GM12892 (cell line): ENCODE data around the gene TKFC.

Experiments used
- DNase-seq: peaks from one replicate; pipeline ENCODE4 v3.0.0; 2011; ENCODE audit not compliant: insufficient read length
- FAIRE-seq: peaks from 2 replicates; lab custom pipeline; 2011; peaks lifted over from hg19 to GRCh38; lab: Jason Lieb, UNC
- POLR2A ChIP-seq: IDR thresholded peaks from 2 replicates; pipeline ENCODE4 v1.6.1; 2011; ENCODE audit warnings: low read depth, low read length, control low read depth
- POLR2AphosphoS5 ChIP-seq: IDR thresholded peaks from 2 replicates; pipeline ENCODE4 v1.6.1; 2011; ENCODE audit warnings: low read depth, low read length, control low read depth
- TAF1 ChIP-seq: IDR thresholded peaks from 2 replicates; pipeline ENCODE4 v1.6.1; 2011; ENCODE audit warnings: low read depth, mild to moderate bottlenecking, control low read depth, low read length, borderline replicate concordance

Gene TKFC

DNA sequence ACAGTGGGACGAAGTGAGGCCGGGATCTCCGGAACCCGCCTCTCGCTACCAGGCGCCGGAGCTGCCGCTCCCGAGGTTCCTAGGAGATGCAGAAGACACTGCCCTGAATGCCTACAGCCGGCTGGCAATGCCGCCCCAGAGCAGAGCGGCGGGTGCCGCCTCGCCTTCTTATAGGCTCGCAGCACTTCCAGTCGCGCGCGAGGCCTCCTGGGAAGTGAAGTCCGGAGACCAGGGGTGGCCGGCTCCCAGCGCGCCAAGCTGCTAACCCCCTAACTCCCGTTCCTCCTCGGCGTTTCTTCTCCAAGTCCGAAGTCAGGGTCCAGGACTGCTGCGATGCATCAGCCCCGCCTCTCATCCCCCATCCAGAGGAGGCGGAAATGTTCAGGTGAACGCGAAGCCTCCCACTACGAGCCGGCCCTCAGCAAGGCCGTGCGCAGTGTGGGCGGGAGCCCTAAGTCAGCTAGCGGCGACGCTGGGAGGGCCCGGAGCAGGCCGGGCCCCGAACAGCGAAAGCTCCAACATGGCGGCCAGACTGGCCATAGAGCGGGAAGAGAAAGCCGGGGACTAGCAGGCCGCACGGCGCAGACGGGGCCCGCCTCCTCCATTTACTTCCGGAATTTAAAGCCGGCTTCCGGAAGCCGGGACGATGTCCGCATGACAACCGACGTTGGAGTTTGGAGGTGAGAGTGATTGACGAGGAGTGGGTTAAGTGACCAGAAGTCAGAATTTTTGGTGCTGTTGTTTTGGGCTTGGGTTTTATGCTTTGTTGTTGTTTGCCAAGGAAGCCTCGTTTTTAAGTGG lies 28.9 kb downstream of the TKFC start, which contains the start of the genes CYB561A3 and TMEM138:
CYB561A3 (minus strand) TSS at position 142 of the 801 bp plus-strand sequence. CDS start 5,169 bp downstream, outside the sequence.
TMEM138 (plus strand) TSS at position 634 of the 801 bp plus-strand sequence. CDS start 2,017 bp downstream, outside the sequence.
- DNase-seq (peak; percentile 87), FAIRE-seq (peak; percentile 90)
- TF ChIP-seq POLR2AphosphoS5 (peak; percentile 93), POLR2A (peak; percentile 94), TAF1 (peak; percentile 77)

DNA sequence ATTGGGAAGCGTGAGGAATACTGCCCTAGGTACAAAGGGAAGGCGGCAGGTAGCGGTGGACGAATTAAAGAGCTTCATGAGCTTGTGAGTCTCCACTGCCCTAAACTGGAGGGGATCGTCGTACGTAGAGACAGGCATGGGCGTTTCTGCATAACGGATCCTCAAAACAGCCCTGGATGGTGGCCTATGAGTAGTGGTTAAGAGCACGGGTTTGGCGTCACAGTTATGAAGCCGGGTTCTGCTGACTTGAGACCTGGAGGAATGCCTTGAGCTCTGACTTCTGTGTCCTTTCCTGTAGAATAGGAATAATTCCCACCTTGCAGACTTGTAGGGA lies 29.5 kb downstream of the TKFC start:
- TF ChIP-seq POLR2A (no peak), TAF1 (no peak), POLR2AphosphoS5 (no peak)
- FAIRE-seq (no peak), DNase-seq (no peak)

DNA sequence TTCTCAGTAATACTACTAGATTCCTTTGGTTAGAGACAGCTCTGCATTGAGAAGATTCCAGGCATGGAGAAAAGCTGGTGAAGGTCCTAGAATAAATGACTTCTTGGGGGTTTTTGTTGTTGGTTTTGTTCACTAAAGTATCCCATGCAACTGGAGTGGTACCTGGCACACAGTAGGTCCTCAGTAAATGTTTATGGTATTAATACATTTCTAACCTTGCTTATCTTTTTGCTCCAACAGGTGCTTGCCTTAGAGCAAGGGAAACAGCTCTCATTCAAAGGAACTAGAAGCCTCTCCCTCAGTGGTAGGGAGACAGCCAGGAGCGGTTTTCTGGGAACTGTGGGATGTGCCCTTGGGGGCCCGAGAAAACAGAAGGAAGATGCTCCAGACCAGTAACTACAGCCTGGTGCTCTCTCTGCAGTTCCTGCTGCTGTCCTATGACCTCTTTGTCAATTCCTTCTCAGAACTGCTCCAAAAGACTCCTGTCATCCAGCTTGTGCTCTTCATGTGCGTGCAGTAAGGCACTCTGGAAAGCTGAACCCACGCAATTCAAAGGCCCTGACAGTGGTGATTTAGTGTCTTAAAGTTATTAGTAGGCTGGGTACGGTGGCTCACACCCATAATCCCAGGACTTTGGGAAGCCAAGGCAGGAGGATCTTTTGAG lies 31.1 kb downstream of the TKFC start:
- DNase-seq: no peak
- TF ChIP-seq TAF1 (no peak), POLR2A (no peak), POLR2AphosphoS5 (no peak)
- no peak for FAIRE-seq

DNA sequence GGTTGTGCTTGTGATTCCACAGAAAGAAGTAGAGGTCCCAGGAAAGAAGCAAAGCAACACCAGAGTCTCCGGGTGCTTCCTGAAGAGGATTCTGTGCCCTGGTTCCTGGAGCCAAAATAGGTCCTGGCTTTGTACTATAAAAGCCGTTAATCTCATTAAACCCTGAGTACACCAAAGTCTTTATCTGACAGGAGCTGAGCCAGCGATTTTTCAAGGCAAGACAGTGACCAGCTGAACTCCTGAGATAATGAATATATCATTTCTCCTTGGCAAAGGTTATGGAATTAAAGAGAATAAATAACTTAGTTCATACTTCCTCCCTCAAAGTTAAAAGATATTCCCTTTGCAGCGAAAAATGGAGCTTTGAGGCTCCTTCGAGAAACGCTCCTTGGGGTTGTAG lies 34.4 kb downstream of the TKFC start:
- FAIRE-seq (no peak), DNase-seq (no peak)
- TF ChIP-seq TAF1 (no peak), POLR2AphosphoS5 (no peak), POLR2A (no peak)

DNA sequence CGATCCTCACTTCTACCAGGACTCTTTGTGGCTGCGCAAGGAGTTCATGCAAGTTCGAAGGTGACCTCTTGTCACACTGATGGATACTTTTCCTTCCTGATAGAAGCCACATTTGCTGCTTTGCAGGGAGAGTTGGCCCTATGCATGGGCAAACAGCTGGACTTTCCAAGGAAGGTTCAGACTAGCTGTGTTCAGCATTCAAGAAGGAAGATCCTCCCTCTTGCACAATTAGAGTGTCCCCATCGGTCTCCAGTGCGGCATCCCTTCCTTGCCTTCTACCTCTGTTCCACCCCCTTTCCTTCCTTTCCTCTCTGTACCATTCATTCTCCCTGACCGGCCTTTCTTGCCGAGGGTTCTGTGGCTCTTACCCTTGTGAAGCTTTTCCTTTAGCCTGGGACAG lies 35.6 kb downstream of the TKFC start:
- TF ChIP-seq POLR2AphosphoS5 (no peak), TAF1 (no peak), POLR2A (no peak)
- DNase-seq: no peak
- FAIRE-seq: no peak

DNA sequence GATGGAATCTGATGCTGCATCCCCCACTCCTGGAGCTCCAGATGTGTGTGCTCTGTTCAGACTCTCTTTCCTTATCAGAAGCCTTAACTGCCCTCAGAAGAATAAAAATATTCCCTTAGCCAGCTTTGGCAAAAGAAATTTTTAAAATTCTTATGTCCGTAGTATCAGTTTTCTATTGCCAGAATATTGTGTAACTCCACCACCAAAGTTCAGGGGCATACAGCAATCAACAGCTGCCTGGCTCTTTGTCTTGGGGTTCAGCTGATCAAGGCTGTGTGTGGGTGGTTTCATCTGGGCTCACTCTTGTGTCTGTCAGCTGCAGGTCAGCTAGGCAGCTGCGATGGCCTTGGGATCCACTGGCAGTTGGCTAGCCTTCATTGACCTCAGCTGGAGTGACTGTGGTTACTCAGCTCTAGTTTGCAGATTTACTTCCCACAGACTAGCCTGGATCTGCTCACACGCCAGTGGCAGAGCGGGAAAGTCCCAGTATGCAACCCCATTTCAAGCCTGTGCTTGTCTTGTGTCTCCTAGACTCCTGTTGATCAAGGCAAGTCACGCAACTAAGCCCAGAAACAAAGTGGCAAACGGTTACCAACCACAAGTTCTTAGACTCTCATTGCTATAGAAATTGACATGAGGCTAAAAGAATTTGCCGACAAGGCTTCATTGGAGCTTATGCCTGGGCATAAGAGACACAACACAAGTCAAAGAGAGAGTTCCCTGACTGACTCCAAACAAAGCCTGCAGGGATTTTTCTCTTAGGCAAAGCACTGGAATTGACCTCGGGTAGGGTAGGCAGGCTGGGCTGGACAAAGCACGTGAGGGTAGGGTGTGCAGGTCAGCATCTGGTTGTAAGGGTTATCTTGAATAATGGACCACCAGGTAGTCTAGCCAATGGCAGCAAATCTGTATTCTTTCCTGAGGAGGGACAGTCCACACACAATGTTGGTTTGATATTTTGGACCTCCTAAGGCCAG lies 36.6 kb downstream of the TKFC start:
- no peak for FAIRE-seq
- TF ChIP-seq POLR2A (peak; percentile 15; the same call in 1 of the 2 replicates), TAF1 (no peak)
- no peak for DNase-seq

DNA sequence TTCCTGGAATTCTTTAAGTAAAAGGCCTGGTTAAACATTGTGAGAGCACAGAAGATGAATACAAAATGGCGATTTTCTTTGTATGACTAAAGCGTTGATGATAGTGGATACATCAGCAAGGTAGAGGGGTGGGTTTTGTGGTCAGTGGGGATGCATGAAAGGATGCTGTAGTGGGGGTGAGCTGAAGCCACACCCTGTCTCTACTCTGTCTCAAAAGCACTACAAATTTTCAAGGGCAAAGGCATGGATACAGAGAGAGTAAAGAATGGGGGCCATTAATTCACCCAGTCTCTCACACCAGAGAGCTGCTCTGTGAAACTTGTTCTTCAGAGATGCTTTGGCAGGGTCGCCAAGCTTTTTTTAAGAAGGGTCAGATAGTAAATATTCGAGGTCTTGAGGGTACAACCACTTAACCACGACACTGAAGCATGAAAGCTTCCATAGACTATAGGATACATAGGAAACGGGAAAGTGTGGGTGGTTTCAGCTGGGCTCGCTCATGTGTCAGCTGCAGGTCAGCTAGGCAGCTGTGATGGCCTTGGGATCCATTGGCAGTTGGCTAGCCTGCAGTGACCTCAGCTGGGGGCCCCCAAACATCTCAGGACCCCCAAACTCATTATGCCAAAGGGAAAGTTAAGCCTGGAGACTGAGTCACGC lies 37.4 kb downstream of the TKFC start:
- DNase-seq: no peak
- TF ChIP-seq TAF1 (no peak), POLR2AphosphoS5 (no peak), POLR2A (no peak)
- FAIRE-seq: no peak

DNA sequence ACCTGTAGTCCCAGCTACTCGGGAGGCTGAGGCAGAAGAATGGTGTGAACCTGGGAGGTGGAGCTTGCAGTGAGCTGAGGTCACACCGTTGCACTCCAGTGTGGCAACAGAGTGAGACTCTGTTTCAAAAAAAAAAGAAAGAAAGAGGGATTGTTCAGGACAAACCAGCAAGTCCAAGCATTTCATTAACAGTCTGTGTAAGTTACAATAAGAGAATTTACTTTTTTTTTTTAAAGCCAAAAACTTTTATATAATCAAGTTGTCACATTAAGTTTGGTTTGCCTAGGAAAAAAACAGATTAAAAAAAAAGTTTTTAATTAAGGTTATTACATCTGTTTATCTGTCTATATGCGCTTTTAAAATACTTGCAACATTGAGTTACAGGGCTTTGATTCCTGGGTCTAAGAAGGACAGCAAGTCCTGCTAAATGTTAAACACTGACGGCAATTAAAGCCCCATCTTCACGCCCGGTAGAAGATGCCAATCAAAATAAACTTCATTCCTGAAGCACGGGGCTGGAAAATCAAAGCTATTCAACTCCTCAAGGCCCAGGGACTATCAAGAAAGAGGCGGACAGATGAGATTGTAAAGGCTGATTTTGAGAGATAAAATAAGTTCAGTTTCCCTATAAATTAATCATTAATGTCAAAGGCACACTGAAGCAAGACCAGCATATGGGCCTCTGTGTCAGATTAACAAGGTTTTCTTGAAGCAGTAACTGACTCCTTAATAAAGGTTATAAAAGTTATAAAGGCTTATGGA lies 39.8 kb downstream of the TKFC start:
- TF ChIP-seq POLR2AphosphoS5: no peak
- no peak for TF ChIP-seq POLR2A
- TF ChIP-seq TAF1: no peak
- FAIRE-seq (no peak), DNase-seq (no peak)

DNA sequence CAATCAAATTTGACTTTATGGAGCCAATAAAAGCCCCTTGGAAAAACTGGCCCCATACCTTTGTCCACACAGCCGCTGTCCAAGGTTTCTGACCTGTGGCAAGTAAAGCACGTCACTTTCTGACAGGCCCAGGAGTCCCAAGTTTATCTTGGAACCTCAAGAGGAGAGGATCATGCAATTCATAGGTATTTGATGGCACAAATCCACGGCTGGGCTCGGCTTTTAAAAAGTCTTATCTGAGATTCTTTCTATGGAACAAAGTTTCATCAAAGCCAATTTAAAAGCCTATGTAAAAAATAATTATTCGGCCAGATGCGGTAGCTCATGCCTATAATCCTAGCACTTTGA lies 42.7 kb downstream of the TKFC start:
- FAIRE-seq: no peak
- DNase-seq: no peak
- no peak for TF ChIP-seq POLR2A
- TF ChIP-seq POLR2AphosphoS5: no peak

DNA sequence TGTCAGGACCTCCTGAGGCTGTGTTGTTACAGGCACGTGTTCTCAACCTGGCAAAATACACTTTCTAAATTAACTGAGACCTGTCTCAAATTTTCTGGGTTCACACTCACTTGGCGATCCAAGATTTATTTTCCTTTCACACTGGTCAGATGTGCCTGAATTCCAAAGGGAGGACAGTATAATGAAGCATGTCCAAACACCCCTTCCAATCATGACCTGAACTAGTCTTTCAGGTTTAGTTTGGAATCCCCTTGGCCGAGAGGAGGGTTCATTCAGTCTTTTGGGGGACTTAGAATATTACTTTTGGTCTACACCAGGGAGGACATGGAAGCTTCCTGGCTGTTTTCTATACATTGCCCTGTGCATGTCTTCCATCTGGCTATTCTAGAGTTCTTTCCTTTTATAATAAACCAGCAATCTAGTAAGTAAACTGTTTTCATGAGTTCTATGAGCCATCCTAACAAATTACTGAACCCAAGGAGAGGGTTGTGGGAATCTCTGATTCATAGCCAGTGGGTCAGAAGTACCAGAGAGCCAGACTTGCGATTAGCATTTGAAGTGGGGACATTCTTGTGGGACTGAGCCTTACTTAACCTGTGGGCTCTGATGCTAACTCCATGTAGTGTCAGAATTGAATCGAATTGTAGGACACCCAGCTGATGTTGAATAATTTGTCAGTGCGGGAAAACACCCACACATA lies 44.6 kb downstream of the TKFC start:
- TF ChIP-seq TAF1: no peak
- TF ChIP-seq POLR2A: no peak
- no peak for TF ChIP-seq POLR2AphosphoS5
- DNase-seq (no peak), FAIRE-seq (no peak)
